ENCODE results near the gene CTSO.

DNA sequence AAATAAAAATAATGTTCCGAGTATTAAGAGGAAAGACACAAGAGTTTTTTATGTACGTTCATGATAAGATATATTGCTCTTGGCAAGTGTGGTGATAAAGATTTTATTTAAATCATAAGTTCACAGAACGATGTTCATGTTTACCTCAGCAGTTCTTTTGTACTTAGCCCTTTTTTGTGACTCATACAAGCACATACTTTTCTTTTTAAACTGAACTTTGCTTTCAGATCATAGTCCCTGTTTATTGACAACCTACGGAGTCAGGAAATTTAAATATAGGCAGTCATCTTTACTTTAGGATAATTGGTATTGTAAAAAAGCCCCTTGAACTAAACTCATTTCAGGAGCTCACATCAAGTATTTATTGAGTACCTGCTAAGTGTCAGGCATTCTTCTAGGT is 1.3 kb upstream of the CTSO start:
- TF ChIP-seq, protein P1, sequence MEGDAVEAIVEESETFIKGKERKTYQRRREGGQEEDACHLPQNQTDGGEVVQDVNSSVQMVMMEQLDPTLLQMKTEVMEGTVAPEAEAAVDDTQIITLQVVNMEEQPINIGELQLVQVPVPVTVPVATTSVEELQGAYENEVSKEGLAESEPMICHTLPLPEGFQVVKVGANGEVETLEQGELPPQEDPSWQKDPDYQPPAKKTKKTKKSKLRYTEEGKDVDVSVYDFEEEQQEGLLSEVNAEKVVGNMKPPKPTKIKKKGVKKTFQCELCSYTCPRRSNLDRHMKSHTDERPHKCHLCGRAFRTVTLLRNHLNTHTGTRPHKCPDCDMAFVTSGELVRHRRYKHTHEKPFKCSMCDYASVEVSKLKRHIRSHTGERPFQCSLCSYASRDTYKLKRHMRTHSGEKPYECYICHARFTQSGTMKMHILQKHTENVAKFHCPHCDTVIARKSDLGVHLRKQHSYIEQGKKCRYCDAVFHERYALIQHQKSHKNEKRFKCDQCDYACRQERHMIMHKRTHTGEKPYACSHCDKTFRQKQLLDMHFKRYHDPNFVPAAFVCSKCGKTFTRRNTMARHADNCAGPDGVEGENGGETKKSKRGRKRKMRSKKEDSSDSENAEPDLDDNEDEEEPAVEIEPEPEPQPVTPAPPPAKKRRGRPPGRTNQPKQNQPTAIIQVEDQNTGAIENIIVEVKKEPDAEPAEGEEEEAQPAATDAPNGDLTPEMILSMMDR (IDR thresholded peaks at IDR 0.05; ENCODE audit: poor library complexity): no peak
- TF ChIP-seq EZH2phosphoT487 (IDR thresholded peaks at IDR 0.05; ENCODE audit: low read depth, severe bottlenecking, unreplicated experiment): no peak
- TF ChIP-seq EZH2 (IDR thresholded peaks at IDR 0.05; ENCODE audit: borderline replicate concordance): no peak

All from hepatocyte (in vitro differentiated cells).